Medulla oblongata (tissue), 1 donor: ENCODE data around the gene ST8SIA1.
A peak's percentile ranks its signal among the peaks of the same experiment; 100 is the strongest.

Experiments
- DNase-seq: peaks from one replicate; pipeline ENCODE4 v3.0.0-alpha.2; 2015; ENCODE audit errors: extremely low spot score

The ST8SIA1 gene

DNA sequence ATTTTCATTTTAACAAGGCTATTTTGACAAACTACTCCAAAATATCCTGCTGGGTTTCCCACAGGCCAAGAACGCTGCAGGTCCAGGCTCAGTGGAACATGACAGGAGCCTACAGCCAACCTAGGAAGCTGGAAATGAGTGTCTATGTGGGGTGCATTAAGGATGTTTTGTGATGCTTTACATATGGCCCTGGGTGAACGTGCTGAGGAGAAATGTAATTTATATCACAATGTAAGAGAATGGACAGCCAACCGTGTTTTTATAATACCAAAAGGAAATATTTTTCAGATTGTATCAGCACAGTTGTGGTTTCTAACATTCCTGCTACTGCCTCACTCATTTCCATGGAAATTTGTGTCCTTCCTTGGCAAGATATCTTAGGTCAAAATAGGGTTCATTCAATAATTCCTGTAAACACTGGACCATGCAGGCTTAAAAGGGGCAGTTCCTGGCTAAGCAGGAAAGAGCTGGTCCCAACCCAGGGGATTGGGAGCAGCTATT, 51.5 kb downstream of the ST8SIA1 start:
- peak; percentile 12 for DNase-seq

DNA sequence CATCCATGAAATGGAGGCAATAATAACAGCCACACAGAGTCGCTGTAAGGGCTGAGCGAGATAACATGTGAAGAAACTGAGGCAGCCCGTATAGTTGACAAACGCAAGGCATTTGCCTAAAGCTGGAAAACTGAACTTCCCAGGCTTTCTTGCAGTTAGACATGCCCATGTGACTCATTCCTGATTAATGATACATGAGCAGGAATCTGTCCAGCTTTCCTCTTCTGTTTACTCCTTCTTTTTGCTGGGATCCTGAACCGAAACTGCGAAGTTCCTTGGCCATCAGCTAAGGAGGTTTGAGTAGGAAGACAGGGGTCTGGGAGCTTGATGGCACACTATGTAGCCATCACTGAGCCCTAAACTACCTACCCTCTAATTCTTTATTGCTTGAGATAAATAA, 52.2 kb downstream of the ST8SIA1 start:
- peak; percentile 37 for DNase-seq

DNA sequence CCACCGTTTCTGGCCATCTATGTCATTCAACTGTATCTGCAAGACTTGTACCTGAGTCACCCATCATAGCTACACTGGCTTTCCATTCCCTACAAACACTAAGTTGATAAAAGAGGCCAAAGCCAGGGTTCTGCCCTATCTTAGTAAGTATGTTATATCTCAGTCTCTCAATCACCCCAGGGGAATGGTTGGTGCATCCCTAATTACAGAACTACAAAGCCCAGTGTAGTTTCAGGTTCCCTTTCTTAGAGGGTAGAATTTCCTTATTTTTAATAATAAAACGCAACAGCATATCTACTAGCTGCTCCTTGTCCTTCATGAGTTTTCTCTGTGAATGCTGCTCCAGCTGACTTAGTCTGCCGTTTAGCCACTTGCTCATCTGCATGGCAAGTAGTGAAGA, 57.6 kb downstream of the ST8SIA1 start:
- DNase-seq, result no peak

DNA sequence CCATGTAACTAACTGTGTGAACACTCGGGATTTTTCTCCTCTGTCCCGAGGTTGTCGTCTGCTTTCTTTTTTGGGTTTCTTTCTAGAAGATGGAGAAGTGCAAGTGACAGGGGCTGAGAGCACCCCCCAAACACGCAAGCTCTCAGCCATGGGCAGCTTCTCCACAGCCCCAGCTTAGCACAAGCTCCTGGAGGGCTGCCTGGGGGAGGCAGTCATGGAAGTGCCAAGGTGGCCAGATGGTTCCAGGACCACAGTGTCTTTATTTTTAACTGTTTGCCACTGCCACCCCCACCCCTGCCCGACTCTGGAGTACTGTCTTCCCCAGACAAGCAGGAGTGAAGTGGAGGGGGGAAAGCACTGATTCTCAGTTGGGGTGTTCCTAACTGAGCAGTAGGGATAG, 58.2 kb downstream of the ST8SIA1 start:
- DNase-seq, result no peak

DNA sequence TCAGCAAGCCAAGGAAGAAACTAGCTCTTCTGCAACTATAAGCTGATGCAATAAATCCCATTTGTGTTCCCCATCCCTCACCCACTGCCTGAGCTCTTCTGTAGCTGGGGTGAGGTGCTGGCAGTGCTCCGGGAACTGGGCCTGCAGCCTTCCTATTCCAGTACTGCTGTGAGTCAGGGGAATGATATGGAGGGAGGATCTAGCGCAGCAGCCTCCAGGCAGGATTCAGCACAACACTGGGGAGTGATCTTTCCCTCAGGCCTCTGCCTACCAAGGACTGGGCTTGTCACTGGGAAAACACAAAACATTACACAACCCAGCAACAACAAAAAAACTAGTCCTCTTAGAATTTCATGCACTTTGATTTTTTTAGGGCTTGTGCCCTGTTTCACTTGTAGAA, 58.7 kb downstream of the ST8SIA1 start:
- DNase-seq, result peak; percentile 54

DNA sequence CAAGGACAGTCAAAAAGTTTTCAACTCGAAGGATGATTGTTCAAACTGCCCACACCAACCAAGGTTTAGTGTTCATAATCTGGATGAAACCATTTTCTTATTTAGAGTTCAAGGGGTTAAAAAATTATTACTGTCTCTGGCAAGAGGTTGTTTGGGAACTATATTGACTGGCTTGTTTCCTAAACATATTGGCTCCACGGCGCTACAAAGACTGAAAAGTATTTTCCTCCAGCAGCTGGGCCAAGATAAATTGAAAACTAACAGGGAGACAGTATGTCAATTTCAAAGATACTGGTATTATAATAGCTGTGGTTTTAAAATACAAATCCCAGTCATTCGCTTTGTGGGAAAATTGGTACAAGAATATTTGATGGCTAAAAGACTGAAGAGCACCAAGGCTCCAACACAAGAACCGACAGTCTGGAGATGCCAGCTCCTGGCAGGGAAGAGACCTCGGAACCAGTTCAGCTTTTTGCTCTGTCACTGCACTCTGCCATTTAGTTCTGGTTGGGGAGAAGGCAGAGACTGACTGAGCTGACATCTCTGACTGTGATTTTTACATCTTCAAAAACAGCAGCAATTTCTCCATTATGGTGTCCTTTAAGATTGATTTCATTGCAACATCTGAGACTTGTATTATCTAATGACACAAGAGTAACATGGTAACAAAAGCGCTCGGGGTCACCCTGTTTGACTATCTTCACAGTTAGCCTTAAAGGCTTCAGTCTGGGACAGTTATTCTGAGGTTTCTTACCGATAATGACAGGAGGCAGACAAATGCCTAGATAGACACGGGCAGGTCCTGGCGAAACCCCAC, 62.0 kb downstream of the ST8SIA1 start:
- DNase-seq, result no peak

DNA sequence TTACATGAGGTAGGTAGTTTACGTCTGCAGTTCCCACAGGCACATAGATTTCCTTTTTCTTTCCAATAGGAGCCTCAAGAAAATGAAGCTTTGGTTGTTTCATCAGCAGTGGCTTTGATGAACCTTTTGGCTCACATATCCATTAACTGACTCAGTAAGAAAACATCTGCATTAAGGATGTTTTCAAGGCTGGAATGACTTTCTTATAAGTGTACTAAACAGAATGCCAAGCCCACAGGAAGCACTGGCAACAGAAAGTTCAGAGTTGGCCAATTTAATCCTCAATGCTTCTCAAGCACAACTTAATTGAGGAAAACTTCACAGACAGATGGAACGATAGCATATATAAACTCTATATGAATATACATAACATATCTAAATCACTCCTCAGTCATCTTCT, 63.5 kb downstream of the ST8SIA1 start:
- DNase-seq, result no peak

DNA sequence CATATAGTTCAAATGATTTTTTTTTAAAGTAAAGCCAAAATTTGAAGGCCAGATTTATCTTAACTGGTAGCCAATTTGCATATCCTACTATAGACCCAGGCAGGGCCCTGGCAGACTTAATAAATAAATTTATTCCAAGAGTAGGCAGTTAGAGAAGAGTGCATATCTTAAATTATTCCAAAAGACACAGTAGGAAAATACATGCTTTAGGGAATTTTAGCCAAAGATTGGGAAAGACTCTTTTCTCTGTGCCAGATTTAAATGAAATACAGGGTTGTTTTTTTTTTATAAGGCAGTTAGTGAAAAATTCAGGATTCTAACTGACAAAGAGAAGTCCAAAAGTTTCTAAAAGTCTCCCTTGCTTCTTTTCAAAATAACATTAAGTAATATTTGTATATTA, 65.5 kb downstream of the ST8SIA1 start:
- DNase-seq, result no peak

DNA sequence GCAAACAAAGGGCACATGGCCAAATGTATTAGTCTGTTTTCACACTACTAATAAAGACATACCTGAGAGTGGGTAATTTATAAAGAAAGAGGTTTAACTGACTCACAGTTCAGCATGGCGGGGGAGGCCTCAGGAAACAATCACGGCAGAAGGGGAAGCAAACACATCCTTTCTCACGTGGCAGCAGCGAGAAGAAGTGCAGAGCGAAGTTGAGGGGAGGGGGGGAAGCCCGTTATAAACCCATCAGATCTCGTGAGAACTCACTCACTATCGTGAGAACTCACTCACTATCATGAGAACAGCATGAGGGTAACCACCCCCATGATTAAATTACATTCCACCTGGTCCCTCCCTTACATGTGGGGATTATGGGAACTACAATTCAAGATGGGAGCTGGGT, 66.1 kb downstream of the ST8SIA1 start:
- DNase-seq, result no peak

DNA sequence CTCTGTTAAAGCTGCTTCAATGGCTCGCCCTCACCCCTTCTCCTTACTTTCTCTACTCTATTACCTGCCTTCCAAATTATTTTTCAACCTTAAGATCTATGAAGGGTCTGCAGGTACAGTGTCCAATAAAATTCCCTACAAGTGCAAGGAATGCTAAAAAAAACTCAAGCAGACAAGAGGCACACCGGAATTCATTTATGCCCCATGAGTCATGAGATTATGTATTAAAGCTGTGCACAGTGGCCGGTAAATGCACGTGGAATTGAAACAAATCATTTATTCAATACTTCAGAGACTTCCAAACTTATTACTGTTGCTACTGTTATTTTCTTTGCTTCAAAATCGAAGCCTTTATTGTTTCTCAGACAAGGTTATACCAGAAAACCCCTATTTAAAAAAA, 68.4 kb downstream of the ST8SIA1 start:
- DNase-seq, result no peak

DNA sequence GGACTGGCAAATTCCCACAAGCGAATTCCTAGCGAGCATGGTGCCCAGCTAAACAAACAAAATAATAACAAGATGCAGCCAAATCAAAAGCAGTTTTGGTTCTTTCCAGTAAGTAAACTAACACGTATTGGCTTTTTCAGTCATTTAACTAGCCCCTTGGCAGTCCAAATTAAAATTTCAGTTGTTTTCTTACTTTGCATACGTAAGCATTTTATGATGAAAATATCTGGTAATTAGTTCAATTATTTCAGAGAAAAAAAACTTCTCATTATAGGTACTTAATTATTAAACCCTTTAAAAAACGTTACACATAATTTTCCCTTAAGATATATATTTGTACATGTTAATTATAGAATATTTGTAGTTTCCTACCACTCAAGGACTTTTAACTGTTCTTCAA, 70.1 kb downstream of the ST8SIA1 start:
- DNase-seq, result no peak

DNA sequence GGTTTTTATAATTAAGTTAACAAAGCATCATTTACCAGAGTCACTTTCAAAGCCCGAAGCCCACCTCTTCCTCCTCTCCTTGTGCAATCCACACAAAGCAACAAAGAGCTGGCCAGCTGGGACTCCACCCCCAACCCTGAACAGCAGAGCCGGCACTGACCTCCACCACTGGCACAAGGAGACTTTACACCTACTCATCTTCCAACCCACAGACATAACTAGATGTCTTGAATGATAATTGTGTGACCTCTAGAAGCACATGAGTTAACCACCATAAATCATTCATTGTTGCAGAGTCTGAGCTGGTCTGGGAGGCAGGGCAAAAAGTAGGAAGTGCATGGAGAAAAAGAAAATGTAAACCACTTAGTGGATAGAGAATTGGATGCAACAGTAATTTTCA, 72.2 kb downstream of the ST8SIA1 start:
- DNase-seq, result no peak

DNA sequence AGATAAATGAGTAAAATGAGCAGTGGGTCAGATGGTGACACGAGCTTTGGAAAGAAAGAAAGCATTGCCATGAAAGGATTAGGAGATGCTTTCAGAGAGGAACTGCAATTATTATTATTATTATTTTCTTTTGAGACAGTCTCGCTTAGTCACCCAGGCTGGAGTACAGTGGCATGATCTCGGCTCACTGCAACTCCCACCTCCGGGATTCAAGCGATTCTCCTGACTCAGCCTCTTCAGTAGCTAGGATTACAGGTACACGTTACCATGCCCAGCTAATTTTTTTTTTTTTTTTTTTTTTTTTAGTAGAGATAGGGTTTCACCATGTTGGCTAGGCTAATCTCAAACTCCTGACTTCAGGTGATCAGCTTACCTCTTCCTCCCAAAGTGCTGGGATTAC, 77.4 kb downstream of the ST8SIA1 start:
- DNase-seq, result no peak

DNA sequence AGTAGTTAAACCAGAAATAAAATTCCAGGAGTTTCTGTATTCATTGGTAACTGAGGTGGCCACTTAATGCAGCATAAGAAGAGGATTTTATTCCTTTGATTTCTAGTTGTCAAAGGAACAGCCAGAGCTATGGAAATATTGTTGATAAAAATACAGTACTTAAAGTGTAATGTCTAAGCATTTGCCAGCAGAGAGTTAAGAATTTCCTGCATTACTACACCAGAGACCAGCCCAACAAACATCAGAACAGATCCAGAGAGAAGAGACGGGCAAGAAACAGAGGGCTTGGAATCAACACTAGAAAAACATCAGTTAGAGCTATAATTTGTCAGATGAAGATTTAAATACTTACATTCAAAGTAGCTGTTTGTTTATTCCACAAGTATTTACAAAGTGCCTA, 77.9 kb downstream of the ST8SIA1 start:
- DNase-seq, result no peak

DNA sequence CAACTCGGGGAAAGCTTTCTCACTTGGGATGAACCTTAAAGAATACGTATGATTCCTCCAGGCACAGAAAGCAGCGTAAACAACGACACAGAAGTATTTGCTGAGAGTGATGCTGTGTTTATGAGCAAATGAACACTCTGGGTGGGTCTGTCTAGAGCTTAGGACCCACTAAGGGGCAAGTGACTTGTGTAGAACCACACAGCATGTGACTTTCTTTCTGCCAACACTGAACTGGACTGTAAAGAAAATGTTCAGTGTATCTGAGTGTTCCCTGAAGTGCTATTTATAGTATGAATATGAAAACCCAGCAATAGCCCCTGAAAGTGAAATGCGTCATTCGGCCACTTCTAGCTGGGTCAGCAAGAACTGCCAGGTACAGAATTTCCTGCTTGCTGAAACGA, 78.5 kb downstream of the ST8SIA1 start:
- peak; percentile 43 for DNase-seq

DNA sequence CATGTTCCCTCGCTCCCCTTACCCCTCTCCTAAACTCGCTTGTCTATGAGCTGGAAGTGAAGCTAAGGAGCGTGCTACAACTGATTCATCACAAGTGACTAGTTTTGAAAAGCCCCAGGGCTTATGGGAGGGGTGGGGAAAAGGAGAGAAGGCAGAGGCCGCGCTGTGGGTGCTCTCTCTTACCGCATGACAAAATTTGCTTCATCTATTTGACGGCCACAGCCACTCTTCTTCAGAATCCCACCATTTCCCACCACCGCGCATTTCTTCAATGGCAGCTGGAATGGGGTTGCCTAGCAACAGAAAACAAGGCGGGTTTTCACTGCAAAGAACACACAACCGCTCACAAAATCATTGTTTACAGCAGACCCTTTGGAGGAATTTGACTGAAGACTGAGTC, 79.4 kb downstream of the ST8SIA1 start:
- DNase-seq, result peak; percentile 37

DNA sequence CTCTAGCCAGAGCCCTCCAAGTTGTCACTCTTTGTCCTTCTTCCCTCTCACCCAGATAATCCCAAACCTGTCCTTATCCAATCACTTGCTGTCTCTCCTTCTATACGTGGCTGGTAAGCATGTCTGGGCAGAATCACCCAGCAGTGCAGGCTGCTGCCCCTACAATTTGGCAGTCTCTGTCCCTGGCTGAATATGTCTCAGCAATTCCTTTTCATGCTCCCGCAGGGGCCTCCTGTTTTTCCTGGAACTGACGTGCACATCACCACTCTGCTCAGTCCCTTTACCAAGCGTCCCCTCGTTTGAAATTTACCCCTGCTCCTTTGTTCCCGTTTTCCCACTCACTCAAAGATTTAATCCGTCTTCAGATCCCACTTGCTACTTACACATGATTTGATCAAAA, 80.0 kb downstream of the ST8SIA1 start:
- no peak for DNase-seq

DNA sequence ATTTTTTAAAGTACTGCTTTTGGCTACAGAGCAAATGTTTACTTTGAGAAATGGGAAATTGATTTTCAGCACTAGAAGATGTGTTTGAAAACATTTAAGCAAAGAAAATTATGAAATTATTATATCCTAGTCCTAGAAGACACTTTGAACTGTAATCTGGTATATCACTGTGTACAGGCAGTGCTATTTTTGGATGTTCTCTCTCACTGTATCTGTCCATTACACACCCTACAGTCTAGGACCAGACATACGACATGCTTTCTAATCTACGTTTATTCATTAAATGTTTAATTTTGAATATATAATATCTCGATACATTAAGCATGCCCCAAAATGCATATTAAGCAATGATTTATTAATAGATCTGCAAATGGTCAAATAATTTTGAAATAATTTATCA, 82.5 kb downstream of the ST8SIA1 start:
- no peak for DNase-seq

DNA sequence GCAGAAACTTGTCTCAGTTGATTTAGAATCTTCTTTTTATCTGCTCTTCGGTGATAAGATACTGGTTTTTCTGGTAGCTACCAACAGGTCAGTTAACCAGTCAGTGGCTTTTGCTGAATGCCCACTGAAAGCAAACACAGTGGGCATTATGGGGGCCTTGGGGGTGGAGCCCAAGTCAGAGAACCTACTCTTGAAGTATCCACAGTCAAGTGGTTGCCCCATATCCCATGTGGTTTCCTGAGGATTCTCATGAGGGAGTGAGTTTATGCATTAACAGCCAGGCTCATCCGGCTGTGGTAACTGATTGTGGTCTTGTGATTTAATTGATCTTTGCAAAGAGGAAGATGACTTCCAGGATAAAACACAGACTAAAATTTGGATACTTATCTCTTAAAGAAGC, 83.7 kb downstream of the ST8SIA1 start:
- DNase-seq, result no peak

DNA sequence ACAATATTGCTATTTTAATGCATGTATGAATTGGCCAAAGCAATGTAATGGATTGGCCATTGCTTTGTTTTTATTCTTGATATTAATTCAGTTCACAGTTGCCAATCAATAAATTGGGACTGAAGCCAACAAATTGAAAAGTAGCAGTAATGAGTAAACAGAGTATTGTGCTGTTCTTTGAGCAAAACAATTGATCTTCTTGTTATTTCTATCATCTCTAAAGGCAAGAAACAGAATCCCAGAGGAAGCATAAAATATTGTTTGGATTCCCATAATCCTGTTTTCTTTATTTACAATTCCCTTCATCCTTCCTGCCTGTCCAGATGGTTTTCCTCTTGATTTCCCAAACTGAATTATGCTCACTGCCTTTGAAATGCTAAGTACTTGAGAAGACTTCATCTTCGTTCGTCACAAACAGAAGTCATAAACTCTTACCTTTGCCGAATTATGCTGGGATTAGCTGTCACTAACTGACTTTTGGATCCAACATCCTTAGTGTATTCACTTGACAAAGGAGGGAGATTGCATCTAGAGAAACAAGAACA, 85.9 kb downstream of the ST8SIA1 start:
- DNase-seq, result no peak

DNA sequence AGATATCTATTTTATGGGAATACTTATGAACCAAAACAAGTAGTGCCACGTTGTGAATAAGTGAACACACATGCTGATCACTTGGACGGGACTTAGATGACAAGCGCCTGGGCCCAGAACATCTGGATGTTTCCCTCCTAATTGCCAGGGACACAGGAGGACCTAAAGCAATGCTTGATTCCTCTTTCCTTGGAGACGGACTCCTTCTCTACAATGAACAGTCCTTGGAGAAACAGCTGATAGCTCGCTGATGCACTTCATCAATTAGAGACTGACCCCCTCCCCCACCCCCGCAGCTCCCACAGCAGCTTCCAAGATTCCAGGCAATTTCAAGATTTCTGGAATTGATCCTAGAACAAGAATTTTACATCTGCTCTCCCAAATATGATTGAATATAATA, 86.4 kb downstream of the ST8SIA1 start:
- DNase-seq, result no peak

DNA sequence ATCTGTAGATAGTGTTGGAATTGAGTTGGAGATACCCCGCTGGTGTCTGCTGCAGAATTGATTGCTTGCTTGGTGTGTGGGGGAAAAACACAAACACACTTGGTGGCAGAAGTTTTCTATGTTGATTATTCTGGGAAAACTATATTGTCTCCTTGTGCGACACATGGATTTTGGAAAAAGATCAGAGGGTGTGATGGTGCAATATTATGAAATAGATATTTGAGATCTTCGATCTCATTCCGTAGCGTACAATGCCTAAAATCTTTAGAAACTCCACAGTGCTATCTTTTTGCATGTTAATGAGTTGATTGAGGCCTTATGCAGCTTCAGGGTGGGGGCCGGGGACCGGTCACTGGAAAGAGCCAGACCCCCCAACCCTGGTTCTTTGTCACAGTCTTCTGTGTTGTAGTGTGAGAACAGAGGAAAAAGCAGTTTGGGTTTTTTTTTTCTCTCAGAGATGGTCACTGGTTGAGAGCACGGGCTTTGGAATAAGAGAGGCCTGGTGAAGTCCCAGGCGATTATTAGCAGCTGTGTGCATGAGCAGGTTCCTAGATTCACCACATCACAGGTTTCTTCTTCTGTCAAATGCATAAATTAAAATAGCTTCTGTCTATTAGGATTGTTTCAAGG, 88.2 kb downstream of the ST8SIA1 start:
- no peak for DNase-seq

DNA sequence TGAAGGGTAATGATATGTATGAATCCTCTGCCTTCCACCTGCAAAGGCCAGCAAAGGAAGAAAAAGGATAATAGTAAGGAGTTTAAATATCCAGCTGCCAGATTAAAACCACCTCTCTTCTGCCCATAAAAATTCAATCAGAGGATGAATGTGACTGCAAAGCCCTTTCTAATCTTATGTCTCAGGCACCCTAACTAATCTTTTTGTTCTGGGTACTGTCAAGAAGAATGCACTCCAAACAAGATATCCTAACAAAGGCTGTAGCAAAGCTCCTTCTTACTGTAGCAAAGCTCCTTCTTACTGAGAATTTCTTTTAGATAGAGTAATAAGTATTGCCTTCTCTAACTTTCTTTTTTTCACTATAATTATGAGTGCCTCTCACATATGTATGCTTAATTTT, 91.8 kb downstream of the ST8SIA1 start:
- DNase-seq, result no peak
